NCI-H345 treated with DMSO at 0.1 percent for 48 hours (cell line): Measurements from ENCODE around the gene RPE65.
"Not testable (repeated sequence)": the region's sequence is repeated elsewhere in the genome, so short reads cannot be mapped to it uniquely, and the experiment has no call there.

Experiments used
- DNase-seq: peaks from one replicate; lab custom pipeline; 2025; ENCODE audit not compliant: unreplicated experiment; lab: John Stamatoyannopoulos, UW

RPE65 gene

DNA sequence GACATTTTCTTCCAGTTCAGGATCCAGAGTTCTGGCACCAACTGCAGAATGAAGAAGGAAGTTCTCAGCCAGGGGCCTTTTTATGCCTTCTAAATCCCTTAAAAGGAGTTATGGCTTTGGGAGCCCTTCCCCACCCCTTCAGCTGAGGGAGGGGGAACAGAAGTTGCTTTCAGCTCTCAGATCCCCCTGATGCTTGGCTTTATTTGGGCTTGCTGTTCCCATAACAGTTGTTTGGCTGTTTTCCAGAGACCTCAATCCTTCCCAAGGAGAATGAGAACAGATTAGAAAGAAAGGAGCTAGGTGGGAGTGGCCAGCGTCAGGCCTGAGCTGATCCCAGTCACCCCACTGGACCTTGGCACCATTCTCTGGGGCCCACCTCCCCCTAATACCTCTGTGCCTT is at the start of gene RPE65:
Gene RPE65 (minus strand): TSS at position 54 of the 400 bp plus-strand sequence. CDS start 49 bp downstream, at position 5.
- no peak for DNase-seq

DNA sequence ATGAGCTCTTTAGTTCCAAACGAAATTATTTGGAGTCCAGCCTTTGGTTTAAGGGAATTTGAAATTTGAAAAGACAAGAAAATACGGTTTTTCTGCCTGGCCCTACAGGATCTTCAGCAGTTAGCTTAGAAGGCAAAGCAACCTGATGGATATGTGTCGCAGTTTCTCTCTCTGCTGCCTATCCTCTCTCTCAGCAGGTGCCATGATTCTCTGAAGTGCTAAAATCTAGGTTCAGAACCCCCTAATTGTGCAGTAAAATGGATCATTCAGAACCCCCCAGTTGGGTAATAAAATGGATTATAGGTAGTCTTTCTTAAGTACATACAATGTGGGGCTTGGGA is 47.6 kb upstream of the RPE65 start:
- DNase-seq = no peak

DNA sequence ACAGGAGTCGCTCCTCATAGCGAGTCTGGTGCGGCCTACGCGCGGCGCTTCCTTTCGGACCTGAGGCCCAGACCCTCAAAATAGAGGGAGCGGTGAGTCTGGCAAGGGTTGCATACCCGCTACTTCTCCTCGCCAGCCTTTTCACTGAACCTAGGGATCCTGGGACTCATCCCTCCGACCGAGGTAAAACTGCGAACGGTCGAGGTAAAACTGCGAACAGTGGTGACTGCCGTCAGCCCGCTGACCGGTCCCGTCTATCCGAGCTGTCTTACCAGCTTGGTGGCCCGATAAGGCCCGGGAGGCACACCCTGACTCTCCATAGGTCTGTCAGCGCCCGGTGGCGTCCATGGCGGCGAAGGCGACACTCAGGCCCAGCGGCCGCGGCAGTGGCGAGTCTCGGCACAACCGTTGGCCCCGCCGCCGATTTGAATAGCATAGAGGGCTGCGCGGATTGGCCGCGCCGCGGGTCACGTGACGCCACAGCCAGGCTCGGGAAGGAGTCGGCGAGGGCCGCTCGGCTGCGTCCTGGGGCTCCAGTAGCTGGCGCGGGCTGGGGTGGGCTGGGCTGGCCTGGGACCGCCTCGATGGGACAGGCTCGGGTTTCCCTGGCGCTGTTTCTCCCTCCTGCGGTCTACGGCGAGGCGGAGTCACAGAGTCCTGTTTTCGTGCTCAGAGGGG is 47.1 kb upstream of the RPE65 start, which contains the start of gene DEPDC1:
Gene DEPDC1 (minus strand): TSS at position 403 of the 678 bp plus-strand sequence. CDS start 83 bp downstream, at position 320.
- peak; percentile 78 for DNase-seq

DNA sequence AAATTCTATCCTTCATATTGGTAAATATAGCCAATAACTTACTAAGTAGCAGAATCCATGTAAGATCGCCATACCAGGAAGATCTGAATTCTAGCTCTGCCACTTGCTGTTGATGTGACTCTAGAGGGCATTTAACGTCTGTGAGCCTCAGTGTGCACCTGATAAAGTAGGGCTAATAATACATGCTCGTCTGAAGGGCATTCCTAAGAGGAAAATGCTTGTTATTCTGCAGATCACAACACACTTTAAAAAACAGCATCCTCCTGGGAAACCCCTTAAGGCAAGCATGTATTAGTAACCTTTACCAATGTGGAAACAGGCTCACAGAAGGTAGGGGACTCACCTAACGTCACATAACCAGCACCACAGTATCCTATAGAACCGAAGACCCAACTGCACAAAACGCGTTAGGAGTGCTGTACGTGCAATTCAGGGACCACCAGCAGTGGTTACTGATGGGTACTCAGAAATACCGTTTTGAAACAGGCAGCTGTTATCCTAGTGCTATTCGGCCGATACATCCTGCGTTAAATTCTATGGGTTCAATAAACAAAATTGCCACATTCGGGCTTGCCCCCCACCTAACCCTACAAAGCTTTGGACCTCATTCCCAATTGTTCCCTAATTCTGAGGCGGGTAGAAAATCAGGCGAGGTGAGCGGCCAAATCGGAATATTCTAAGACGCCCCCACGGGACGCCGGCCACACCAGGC is 46.4 kb upstream of the RPE65 start:
- DNase-seq = no peak

DNA sequence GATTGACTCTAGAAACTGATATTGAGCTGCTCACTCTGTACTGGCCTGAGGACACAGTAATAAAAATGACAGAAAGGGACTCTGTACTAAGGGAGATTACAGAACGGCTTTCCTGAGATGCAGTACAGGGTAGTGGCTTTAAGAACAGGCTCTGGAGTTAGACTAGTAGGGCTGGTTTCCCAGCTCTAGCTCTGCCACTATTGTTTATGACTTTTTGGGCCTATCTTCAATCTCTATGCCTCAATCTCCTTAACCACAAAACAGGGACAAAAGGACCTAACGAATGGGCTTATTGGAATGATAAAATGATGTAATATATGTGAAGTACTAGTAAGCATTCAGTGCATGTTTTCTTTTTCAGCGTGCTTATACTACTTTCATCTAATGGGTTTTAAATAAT is 45.8 kb upstream of the RPE65 start:
- peak; percentile 25 for DNase-seq

DNA sequence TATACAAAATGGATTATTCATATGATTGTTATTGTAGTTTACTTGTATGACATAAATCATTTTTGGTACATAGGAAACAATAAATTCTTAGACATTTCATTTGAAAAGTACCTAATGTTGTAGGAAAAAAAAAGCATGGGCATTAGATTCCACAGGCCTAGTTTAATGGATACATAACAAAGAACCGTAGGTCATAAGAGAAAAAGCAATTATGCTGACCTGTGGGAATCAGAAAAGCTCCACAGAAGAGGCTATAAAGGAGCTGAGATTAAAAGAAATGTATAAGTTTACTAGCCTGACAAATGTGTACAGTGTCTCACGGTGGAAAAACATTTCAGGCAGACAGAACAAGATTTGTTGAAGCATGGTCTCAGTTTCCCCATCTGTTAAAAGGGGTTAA is 43.4 kb upstream of the RPE65 start:
- DNase-seq = no peak

DNA sequence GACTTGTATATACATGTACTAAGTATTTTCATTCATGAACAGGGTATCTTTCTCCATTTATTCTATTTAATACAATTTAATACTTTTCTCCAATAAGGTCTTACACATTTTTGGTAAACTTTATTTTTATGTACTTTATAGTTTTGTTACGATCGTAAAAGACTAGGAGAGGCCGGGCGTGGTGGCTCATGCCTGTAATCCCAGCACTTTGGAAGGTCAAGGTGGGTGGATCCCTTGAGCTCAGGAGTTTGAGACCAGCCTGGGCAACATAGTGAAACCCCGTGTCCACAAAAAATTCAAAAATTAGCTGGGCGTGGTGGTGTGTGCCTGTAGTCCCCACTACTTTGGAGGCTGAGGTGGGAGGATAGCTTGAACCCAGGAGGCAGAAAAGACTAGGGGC is 42.5 kb upstream of the RPE65 start:
- DNase-seq = not testable (repeated sequence)

DNA sequence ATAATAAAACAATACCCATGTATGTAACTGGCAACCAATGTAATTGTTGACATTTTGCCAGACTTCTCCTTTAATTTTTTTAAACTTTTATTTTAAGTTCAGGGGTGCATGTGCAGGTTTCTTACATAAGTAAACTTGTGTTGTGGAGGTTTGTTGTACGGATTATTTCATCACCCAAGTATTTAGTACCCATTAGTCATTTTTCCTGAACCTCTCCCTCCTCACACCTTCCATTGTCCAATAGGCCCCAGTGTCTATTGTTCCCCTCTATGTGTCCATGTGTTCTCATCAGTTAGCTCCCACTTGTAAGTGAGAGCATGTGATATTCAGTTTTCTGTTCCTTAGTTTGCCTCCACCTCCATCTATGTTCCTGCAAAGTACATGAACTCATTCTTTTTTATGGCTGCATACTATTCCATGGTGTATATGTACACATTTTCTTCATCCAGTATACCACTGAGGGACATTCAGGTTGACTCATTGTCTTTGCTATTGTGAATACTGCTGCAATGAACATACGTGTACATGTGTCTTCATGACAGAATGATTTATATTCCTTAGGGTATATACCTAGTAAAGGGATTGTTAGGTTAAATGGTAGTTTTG is 40.4 kb upstream of the RPE65 start:
- DNase-seq = no peak

DNA sequence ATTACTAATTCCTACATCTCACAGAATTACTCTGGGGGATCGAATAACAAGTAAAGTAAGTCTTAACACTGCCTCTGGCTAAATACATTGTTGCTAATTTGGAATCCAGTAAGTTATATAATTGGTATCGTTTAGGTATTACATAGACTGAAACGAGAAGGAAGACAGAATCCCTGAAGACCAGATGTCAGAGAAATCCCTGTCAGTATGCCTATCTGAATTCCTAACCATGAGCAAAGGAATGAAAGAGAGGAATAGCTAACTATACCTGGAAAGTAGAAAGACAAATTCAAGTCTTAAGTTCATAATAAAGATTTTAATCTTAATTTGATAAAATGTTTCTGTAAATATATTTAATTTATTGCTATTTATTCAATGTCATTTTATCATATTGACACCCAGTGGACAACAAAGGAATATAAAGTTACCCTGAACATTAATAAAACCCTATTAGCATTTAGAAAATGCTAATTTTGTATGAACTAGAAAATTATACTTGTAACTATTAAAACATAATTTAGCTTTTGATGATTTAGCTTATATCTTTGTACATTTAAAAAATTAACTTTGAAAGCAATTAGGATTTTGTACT is 35.8 kb upstream of the RPE65 start:
- no peak for DNase-seq

DNA sequence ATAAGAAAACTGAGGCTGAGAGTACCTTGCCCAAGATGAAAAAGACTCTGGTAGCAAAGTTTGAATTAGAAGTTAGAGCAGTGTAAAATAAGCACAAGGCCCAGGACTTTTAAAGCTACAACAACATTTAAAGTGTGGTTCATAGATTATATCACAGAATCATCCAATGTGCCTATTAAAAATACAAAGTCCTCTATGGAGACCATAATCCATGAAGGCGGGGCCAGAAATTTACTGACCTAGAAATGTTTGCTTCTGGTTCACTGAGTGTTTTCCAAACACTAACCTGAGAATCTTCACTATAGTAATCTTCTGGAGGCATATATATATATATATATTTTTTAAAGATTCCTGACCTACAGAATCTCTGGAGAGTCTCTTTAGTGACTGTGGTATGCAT is 34.9 kb upstream of the RPE65 start:
- no peak for DNase-seq

DNA sequence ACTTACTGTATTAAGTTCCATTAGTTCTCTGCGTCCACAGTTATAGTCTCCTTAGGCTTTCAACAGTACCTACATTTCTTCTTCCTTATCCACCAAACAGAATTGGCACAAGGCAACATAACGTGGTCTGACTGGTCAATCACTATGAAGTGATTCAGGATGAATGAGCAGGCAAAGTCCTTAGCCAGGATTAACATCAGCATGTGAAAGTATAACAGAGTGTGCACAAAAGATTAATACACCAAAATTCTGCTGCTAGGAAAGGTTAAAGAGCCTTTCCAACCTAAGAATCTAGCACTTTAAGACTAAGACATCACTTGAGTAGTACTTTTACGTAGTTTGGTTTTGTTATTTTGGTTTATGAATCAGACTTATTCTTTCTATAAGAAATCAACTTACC is 31.3 kb upstream of the RPE65 start:
- DNase-seq = no peak

DNA sequence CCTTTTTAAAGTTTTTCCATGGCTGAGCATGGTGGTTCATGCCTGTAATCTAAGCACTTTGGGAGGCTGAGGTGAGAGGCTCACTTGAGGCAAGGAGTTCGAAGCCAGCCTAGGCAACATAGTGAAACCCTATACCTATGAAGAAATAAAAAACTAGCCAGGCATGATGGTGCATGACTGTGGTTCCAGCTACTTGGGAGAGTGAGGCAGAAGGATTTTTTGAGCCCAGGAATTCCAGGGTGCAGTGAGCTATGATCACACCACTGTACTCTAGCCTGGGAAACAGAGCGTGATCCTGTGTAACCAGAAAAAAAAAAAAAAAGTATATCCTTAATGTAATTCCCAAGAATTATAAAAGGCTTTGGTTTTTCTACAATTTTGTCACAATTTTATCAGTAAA is 29.7 kb upstream of the RPE65 start:
- DNase-seq = no peak

DNA sequence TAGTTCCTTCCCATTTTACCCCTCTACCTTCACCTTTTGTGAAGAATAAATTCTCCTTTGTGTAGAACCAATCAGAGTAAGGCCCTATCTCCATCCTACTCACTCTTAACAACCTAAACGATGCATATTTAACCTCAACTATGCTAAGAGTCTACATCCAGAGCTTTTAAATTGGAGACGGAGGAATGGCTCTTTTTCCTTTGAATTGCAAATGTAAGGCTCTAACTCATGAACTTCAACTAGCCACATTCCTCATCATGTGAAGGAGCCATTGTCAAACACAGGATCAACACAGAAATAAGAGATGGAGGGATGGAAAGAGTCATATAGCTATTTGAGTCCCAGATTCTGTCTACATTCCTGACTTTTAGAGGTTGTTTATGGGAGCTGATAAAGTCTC is 28.9 kb upstream of the RPE65 start:
- no peak for DNase-seq

DNA sequence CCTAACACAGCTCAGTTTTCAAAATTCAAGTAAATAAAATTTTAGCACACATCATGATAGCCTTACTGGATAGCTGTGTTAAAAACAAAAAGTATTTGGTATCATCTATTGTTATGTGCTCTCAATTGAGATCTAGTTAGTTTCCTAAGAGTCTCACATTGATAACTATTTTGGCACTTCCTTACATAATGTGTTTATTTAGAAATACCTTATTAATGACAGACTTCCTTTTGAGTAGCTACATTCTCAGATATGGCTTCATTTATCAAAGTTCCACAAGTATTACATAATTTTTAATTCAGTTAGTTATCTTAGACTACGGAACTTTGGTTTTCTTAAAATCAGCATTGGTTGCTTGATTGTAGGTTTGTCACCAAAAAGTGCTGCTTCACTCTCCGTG is 26.9 kb upstream of the RPE65 start:
- not testable (repeated sequence) for DNase-seq

DNA sequence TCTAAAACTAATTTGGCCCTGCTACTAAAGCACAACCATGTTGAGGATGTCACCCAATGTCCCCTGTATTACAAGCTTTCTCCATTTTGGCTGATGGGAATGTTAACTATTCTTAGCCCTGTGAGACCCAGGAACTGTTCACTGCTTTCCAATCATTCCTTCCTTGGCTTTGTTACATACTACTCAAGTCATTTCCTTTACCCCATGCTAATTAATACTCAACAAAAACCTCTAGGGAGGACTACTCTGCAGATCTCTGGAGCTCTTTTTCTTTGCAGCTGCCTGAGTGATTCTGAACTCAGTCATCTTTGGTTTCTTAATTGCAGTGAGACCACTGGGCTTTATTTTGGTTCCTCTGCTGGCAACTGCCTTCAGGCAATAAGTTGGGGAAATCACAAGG is 23.3 kb upstream of the RPE65 start:
- no peak for DNase-seq

DNA sequence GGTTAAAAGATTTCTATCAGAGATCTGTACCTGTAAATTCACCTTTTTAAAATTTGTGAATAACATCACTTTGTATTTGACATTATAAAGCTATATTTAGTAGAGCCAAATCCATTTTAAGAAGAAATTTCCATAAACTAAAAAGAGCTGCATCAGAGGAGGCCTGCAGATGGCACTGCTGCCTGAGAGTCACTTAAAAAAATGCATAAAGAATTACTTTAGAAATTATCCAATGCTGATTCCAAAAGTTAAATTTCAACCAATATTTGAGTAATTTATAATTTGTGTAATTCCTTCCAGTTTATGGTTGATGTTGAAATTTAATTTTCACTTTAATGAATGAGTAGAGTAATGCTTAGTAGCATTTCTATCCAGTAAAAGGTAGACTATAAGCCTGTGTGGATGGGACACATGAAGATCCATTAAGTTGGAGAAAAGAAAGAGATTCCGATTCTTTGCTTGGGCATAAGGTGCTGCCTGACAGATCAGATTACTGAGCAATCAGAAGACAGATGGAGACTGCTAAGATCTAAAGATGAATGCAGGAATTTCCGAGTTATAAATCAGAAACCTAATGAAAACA is 20.7 kb upstream of the RPE65 start:
- DNase-seq = no peak

DNA sequence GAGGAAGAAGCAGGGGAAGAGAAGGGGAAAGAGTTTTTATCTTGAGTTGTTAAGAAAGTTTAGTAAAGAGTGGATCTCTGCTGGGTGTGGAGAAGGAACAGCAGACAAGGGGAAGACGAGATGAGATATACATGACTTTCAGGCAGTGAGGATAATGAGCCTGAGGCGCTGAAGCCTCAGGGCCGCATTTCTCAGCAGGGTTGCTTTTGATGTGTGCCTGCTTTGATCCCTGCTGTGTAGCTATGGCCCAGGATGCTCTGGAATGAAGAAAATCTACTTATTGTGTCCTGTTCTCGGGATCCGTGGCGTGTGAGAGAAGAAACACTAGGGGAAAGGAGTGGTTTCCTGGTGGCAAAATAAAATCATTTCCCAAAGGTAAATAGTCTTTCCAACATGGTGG is 15.1 kb upstream of the RPE65 start:
- no peak for DNase-seq

DNA sequence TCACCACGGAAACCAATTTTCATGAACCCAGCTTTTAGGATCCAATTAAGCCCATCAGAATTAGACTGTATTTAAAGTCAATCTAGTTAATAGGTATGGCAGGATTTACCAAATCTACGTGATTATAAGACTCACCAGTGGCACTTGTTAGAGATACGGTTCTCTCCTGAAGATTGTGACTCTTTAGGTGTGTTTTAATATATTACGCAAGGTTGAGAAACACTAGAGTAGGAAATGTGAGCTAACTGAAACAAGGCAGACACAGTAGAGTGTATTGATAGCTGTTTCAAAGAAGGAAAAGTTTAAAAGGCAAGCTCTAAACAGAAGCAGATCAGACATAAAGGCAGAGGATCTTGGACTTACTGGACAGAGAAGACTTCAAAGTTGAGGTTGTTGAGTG is 11.2 kb upstream of the RPE65 start:
- no peak for DNase-seq

DNA sequence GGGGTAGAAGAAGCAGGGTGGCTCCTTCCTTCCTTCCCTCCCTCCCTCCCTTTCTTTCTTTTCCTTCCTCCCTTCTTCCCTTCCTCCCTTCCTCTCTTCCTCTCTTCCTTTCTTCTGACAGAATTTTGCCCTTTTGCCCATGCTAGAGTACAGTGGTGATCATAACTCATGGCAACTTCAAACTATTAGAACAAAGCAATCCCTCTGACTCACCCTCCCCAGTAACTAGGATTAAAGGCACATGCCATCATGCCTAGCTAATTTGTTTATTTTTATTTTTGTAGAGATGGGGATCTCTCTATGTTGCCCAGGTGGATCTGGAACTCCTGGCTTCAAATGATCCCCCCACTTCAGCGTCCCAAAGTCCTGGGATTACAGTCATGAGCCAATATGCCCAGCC is 10.0 kb upstream of the RPE65 start:
- no peak for DNase-seq

DNA sequence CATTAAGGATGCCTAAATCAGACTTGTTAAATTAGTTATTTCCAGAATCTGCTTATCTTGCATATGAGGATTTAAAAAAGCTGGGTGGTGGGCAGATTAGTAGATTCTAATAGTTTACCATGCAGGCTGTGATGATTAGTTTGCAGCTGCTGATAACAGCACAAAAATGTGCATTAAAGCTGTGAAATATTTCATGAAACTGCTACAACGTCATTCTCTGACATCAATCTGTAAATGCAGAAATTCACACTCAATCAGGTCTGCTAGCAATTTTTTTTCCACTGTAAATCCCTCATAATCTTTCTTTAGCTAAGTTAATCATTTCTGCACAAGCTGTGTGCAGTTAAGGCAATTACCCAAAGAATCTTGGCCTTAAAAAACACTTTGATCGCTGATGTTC is 9.3 kb upstream of the RPE65 start:
- no peak for DNase-seq

DNA sequence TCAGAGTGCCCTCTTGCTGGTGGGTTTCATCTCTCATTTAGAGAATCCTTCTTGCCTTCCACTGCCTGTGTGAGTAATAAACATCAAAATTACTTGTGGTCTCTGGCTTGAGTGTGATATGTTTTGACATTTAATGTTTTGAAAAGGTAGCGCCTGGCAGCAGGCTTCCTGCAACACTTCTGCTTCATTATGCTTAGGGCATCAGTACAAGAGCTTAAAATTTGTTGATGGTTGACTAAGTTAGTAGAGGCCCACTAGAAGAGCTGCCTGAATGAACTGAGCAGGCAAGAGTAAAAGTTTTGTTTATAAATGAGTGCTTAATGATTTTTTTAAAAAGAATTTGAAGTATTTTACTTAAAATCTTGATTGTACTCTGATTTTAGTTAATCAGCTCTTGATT is 6.4 kb upstream of the RPE65 start:
- DNase-seq = no peak

DNA sequence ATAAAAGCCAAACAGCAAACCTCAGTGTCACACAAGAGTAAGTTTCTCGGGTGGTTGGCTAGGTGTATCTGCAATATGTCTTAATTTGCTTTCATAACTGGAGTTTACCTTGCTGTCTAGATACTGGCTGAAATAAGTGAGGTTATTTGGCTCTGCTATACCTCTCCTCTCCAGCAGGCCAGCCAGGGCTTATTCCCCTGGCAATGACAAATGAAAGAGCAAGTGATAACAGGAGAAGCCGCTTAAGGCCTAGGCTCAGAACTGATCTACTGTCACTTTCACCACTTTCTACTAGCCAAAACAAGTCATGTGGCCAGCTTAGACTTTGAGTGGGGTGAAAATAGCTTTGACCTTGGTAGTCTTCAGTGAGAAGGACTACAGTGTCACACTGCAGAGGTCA is 4.8 kb upstream of the RPE65 start:
- no peak for DNase-seq
